ENCODE data around the gene DYRK2.

DNA sequence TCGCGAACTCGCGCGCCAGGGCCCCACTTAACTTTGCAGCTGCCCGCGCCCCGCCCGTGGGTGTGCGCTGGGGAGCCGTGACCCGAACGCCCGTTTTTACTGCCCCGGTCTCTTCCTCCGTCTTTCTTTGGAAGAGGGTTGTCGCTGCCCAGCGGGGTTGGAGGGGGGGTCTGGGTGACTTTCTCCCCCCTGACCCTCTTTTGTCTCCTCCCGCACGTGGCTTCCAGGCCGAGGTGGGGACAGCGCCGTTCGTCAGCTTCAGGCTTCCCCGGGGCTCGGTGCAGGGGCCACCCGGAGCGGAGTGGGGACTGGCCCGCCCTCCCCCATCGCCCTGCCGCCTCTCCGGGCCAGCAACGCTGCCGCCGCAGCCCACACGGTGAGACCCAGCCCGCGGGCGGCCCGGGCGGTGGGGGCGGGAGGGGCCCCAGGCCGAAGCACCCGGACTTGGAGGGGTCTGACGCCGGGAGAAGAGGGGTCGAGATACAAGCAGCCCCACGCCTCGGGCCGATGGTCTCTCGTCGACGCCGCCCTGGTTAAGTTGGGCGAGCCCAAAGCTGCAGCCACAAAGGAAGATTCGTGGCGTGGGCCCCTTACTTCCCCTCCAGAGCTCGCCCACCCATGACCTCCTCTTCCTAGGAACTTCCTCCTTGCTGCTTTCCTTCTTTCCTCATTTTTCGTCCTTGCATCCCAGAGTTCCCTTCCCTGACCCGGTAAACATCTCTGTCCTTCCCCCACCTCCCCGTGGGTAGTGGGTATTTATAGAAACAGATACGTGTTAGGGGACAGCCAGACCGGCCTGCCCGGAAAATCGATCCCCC is 1.2 kb downstream of the DYRK2 start:
- TF ChIP-seq, protein P1, sequence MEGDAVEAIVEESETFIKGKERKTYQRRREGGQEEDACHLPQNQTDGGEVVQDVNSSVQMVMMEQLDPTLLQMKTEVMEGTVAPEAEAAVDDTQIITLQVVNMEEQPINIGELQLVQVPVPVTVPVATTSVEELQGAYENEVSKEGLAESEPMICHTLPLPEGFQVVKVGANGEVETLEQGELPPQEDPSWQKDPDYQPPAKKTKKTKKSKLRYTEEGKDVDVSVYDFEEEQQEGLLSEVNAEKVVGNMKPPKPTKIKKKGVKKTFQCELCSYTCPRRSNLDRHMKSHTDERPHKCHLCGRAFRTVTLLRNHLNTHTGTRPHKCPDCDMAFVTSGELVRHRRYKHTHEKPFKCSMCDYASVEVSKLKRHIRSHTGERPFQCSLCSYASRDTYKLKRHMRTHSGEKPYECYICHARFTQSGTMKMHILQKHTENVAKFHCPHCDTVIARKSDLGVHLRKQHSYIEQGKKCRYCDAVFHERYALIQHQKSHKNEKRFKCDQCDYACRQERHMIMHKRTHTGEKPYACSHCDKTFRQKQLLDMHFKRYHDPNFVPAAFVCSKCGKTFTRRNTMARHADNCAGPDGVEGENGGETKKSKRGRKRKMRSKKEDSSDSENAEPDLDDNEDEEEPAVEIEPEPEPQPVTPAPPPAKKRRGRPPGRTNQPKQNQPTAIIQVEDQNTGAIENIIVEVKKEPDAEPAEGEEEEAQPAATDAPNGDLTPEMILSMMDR (IDR thresholded peaks at IDR 0.05 in 8 of 11, conservative IDR thresholded peaks at IDR 0.05 in 3 of 11) = no peak
- peak in 2 of 3 donors; percentile 24 to 52 for TF ChIP-seq POLR2AphosphoS5 (IDR thresholded peaks at IDR 0.05)
